GM23338 (cell line): Measurements from ENCODE around the gene NPDC1. TPM values are rescaled to one million over a fixed set of nuclear protein-coding genes. Genes with fewer than 3 reads are reported as not detected.

Source experiments
- ATAC-seq: fragments of 200-7000 bp; cut with Tn5 transposase; 3 replicates; pipeline ENCODE4 v1.9.1; 2020
- DNase-seq: peaks from one replicate; pipeline ENCODE4 v3.0.0-alpha.2; 2015; ENCODE audit warnings: low spot score
- H2AFZ ChIP-seq: fragments of 200-600 bp; sonication (generic); 2 replicates; pipeline ENCODE4 v1.8.0; 2016; ENCODE audit warnings: antibody characterized with exemption, mild to moderate bottlenecking, moderate library complexity
- H3F3A ChIP-seq: fragments of 200-600 bp; sonication (generic); replicated peaks from 2 replicates; pipeline ENCODE4 v1.8.0; 2017; ENCODE audit warnings: antibody characterized with exemption, mixed run types, low read depth
- H3K27ac ChIP-seq: fragments of 200-600 bp; sonication (generic); 2 replicates; pipeline ENCODE4 v1.6.1; 2016; ENCODE audit warnings: low read depth
- H3K27me3 ChIP-seq: fragments of 200-600 bp; sonication (generic); 2 replicates; pipeline ENCODE4 v1.8.0; 2016; ENCODE audit warnings: mild to moderate bottlenecking, mixed run types, moderate library complexity; ENCODE audit not compliant: insufficient read depth
- H3K36me3 ChIP-seq: fragments of 200-600 bp; sonication (generic); 2 replicates; pipeline ENCODE4 v1.8.0; 2016; ENCODE audit warnings: mild to moderate bottlenecking; ENCODE audit not compliant: insufficient read depth
- H3K4me1 ChIP-seq: fragments of 200-600 bp; sonication (generic); 2 replicates; pipeline ENCODE4 v1.8.0; 2016; ENCODE audit warnings: mild to moderate bottlenecking, moderate library complexity; ENCODE audit not compliant: insufficient read depth
- H3K4me2 ChIP-seq: fragments of 200-600 bp; sonication (generic); 2 replicates; pipeline ENCODE4 v1.7.1; 2017; ENCODE audit warnings: mixed run types
- H3K4me3 ChIP-seq: fragments of 200-600 bp; sonication (generic); 2 replicates; pipeline ENCODE4 v1.6.1; 2016; ENCODE audit warnings: mixed run types
- H3K79me2 ChIP-seq: fragments of 200-600 bp; sonication (generic); replicated peaks from 2 replicates; pipeline ENCODE4 v1.8.0; 2017; ENCODE audit warnings: mild to moderate bottlenecking; ENCODE audit not compliant: insufficient read depth
- H3K9me2 ChIP-seq: fragments of 200-600 bp; sonication (generic); 2 replicates; pipeline ENCODE4 v1.8.0; 2017; ENCODE audit not compliant: insufficient read depth
- H4K20me1 ChIP-seq: fragments of 200-600 bp; sonication (generic); replicated peaks from 2 replicates; pipeline ENCODE4 v1.8.0; 2017; ENCODE audit warnings: mild to moderate bottlenecking; ENCODE audit not compliant: insufficient read depth
- H3K27ac Mint-ChIP-seq: 2 replicates; pipeline ENCODE4 v1.8.0; 2020; ENCODE audit warnings: inconsistent platforms, mild to moderate bottlenecking, moderate library complexity, mixed read lengths
- H3K27me3 Mint-ChIP-seq: 3 replicates; pipeline ENCODE4 v1.8.0; 2022; ENCODE audit warnings: low read depth, mild to moderate bottlenecking, moderate library complexity, mixed read lengths, inconsistent platforms; ENCODE audit not compliant: insufficient read depth, poor library complexity
- H3K36me3 Mint-ChIP-seq: 3 replicates; pipeline ENCODE4 v1.8.0; 2021; ENCODE audit warnings: low read depth, mild to moderate bottlenecking, inconsistent platforms, moderate library complexity, mixed read lengths
- H3K4me1 Mint-ChIP-seq: 3 replicates; pipeline ENCODE4 v1.8.0; 2020; ENCODE audit warnings: mild to moderate bottlenecking, inconsistent platforms, mixed read lengths
- H3K4me3 Mint-ChIP-seq: 3 replicates; pipeline ENCODE4 v1.8.0; 2021; ENCODE audit warnings: moderate library complexity, mild to moderate bottlenecking, inconsistent platforms, mixed read lengths
- H3K9me3 Mint-ChIP-seq: 3 replicates; pipeline ENCODE4 v1.8.0; 2020; ENCODE audit warnings: moderate library complexity, mild to moderate bottlenecking, inconsistent platforms, mixed read lengths
- CREB1 ChIP-seq: fragments of 250-450 bp; sonication (Bioruptor Pico); IDR thresholded peaks from 2 replicates; pipeline ENCODE4 v1.5.0; 2020; ENCODE audit warnings: low read depth, mild to moderate bottlenecking, moderate library complexity
- EZH2 ChIP-seq: fragments of 200-600 bp; sonication (generic); IDR thresholded peaks from one replicate; pipeline ENCODE4 v1.8.0; 2017; ENCODE audit warnings: antibody characterized with exemption, mild to moderate bottlenecking, low read depth; ENCODE audit not compliant: unreplicated experiment
- EZH2phosphoT487 ChIP-seq: fragments of 200-600 bp; sonication (generic); IDR thresholded peaks from one replicate; pipeline ENCODE4 v1.8.1; 2018; ENCODE audit warnings: antibody characterized with exemption; ENCODE audit not compliant: unreplicated experiment
- JUNB ChIP-seq: IDR thresholded peaks from one replicate; pipeline ENCODE4 v1.6.1; 2016; ENCODE audit warnings: antibody characterized with exemption; ENCODE audit not compliant: unreplicated experiment
- NANOG ChIP-seq: IDR thresholded peaks from 2 replicates; pipeline ENCODE4 v1.6.1; 2016; ENCODE audit warnings: antibody characterized with exemption, borderline replicate concordance
- POLR2AphosphoS5 ChIP-seq: IDR thresholded peaks from 2 replicates; pipeline ENCODE4 v1.6.1; 2016; ENCODE audit warnings: antibody characterized with exemption, low read depth
- ZNF331 ChIP-seq: fragments of 250-450 bp; sonication (Bioruptor Pico); IDR thresholded peaks from 2 replicates; pipeline ENCODE4 v1.5.0; 2020; ENCODE audit warnings: low read depth, mild to moderate bottlenecking, moderate library complexity
- polyA plus RNA-seq: library from polyadenylated mRNA; unstranded; fragments of >200 nt; fragmentation: Nextera tagmentation; extraction: Ambion mirVana; gene quantifications from 2 replicates; pipeline ENCODE4 v1.2.1, GENCODE V29; 2016
- total RNA-seq: library from RNA; depleted of rRNA; stranded (reverse); fragments of >200 nt; shearing (Covaris generic); gene quantifications from 2 replicates; pipeline ENCODE4 v1.2.3, GENCODE V29; 2014
- TF ChIP-seq, protein P1 (sequence below): IDR thresholded peaks from one replicate; pipeline ENCODE4 v1.6.1; 2018; ENCODE audit warnings: antibody characterized with exemption; ENCODE audit not compliant: unreplicated experiment
- TF ChIP-seq, protein P2 (sequence below): IDR thresholded peaks from 2 replicates; pipeline ENCODE4 v1.6.1; 2016; ENCODE audit warnings: antibody characterized with exemption

Gene NPDC1
- total and polyA plus RNA-seq, 2 experiments from 2014 or later: 34.3 to 35.5 TPM

DNA sequence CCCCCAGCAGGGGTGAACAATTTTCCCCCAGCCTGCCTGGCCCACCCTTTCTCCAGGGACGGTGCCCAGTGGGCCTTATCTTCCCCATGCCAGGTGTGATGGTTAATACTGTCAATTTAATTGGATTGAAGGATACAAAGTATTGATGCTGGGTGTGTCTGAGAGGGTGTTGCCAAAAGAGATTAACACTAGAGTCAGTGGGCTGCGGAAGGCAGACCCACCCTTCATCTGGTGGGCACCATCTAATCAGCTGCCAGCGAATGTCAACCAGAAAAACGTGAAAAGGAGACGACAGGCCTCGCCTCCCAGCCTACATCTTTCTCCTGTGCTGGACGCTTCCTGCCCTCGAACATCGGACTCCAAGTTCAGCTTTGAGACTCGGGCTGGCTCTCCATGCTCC lies 8.5 kb downstream of the NPDC1 start (continued):
- TF ChIP-seq, protein P1, sequence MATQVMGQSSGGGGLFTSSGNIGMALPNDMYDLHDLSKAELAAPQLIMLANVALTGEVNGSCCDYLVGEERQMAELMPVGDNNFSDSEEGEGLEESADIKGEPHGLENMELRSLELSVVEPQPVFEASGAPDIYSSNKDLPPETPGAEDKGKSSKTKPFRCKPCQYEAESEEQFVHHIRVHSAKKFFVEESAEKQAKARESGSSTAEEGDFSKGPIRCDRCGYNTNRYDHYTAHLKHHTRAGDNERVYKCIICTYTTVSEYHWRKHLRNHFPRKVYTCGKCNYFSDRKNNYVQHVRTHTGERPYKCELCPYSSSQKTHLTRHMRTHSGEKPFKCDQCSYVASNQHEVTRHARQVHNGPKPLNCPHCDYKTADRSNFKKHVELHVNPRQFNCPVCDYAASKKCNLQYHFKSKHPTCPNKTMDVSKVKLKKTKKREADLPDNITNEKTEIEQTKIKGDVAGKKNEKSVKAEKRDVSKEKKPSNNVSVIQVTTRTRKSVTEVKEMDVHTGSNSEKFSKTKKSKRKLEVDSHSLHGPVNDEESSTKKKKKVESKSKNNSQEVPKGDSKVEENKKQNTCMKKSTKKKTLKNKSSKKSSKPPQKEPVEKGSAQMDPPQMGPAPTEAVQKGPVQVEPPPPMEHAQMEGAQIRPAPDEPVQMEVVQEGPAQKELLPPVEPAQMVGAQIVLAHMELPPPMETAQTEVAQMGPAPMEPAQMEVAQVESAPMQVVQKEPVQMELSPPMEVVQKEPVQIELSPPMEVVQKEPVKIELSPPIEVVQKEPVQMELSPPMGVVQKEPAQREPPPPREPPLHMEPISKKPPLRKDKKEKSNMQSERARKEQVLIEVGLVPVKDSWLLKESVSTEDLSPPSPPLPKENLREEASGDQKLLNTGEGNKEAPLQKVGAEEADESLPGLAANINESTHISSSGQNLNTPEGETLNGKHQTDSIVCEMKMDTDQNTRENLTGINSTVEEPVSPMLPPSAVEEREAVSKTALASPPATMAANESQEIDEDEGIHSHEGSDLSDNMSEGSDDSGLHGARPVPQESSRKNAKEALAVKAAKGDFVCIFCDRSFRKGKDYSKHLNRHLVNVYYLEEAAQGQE: no peak
- no peak for TF ChIP-seq CREB1 (CRISPR knock-in tag)

DNA sequence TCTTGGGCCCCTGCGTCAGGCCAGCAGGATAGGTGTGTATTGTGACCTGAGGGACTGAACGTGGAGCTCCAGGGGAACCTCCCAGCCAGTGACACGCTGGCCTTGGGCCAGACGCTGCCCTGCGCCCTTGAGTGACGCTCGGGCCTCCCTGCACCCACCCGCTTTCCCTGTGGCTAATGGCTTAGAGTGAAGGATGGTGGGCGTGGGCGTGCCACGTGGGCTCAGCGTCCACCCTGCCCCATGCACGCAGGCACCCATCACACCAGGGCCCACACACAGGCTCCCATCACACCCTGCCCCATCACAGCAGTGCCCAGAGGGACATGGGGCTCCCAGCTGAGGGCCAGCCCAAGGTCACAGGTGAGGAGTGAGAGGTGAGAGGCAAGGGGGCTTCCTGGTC lies 8.9 kb downstream of the NPDC1 start:
- no peak overlapping the region for H3K27ac Mint-ChIP-seq
- no peak for ATAC-seq
- no peaks in the 10 kb centered on the region for H3K9me2 ChIP-seq
- no peak overlapping the region for H3K4me2 ChIP-seq
- H3F3A ChIP-seq: no peaks in the 10 kb centered on the region
- H3K27me3 Mint-ChIP-seq: peaks cover 8% of the 10 kb centered on the region
- no peaks in the 10 kb centered on the region; the same call in 2 of the 3 replicates for H3K36me3 Mint-ChIP-seq
- H2AFZ ChIP-seq: no peak overlapping the region
- no peak for TF ChIP-seq NANOG
- H3K4me1 ChIP-seq: no peaks in the 10 kb centered on the region
- no peak for DNase-seq
- no peaks in the 10 kb centered on the region for H3K79me2 ChIP-seq
- H3K27me3 ChIP-seq: no peaks in the 10 kb centered on the region
- H4K20me1 ChIP-seq: no peaks in the 10 kb centered on the region
- H3K9me3 Mint-ChIP-seq: no peaks in the 10 kb centered on the region
- H3K4me3 ChIP-seq: no peak overlapping the region
- H3K27ac ChIP-seq: no peak overlapping the region
- no peak overlapping the region for H3K4me3 Mint-ChIP-seq
- H3K36me3 ChIP-seq: no peaks in the 10 kb centered on the region
- H3K4me1 Mint-ChIP-seq: no peaks in the 10 kb centered on the region

DNA sequence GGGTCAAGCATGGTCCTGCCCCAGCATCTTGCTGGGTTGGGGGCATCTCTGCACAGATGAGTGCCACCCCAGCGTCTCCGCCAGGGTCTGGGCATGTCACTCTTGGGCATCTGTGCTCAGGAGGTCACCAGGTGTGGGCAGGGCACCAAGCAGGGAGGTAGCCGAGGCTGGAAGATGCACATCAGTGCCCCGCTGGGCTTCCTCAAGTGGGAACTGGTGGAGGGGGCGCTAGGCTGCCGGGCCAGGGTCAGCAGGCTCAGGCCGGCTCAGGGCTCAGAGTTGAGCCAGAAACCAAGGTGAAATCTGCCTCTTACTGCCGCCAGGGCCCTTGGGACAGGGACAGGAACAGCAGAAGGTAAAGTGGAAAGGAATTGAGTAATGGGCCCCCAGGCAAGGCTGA lies 10.0 kb downstream of the NPDC1 start:
- Histone ChIP-seq H4K20me1 (no peaks in the 10 kb centered on the region), H3F3A (no peaks in the 10 kb centered on the region), H3K27me3 (no peaks in the 10 kb centered on the region), H3K79me2 (no peaks in the 10 kb centered on the region), H3K36me3 (no peaks in the 10 kb centered on the region), H2AFZ (no peak overlapping the region), H3K9me2 (no peaks in the 10 kb centered on the region), H3K4me1 (no peaks in the 10 kb centered on the region), H3K27ac (no peak overlapping the region), H3K4me2 (no peak overlapping the region), H3K4me3 (no peak overlapping the region)
- Mint-ChIP-seq H3K27me3 (peaks cover 11% of the 10 kb centered on the region), H3K4me1 (no peaks in the 10 kb centered on the region), H3K9me3 (no peaks in the 10 kb centered on the region), H3K36me3 (no peaks in the 10 kb centered on the region; the same call in 2 of the 3 replicates), H3K4me3 (no peak overlapping the region), H3K27ac (no peak overlapping the region)
- ATAC-seq (peak; percentile 4; the same call in 1 of the 3 replicates), DNase-seq (no peak)
- no peak for TF ChIP-seq EZH2
- TF ChIP-seq, protein P1: no peak
- no peak for TF ChIP-seq POLR2AphosphoS5
- no peak for TF ChIP-seq NANOG
- no peak for TF ChIP-seq JUNB
- no peak for TF ChIP-seq EZH2phosphoT487
- TF ChIP-seq, protein P2, sequence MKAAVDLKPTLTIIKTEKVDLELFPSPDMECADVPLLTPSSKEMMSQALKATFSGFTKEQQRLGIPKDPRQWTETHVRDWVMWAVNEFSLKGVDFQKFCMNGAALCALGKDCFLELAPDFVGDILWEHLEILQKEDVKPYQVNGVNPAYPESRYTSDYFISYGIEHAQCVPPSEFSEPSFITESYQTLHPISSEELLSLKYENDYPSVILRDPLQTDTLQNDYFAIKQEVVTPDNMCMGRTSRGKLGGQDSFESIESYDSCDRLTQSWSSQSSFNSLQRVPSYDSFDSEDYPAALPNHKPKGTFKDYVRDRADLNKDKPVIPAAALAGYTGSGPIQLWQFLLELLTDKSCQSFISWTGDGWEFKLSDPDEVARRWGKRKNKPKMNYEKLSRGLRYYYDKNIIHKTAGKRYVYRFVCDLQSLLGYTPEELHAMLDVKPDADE: no peak
- TF ChIP-seq ZNF331 (CRISPR knock-in tag): no peak
- no peak for TF ChIP-seq CREB1 (CRISPR knock-in tag)
